Liver (tissue), 3 donors: Measurements from ENCODE around the gene DDN.

Experiments used
- EGR1 ChIP-seq, 2 donors: IDR thresholded peaks; 2 replicates each; pipeline ENCODE4 v1.6.1; 2016 to 2018; ENCODE audit warnings: antibody characterized with exemption in 2 of 2, low read depth in 2 of 2
- FOXA1 ChIP-seq: IDR thresholded peaks from 2 replicates; pipeline ENCODE4 v1.6.1; 2016; ENCODE audit warnings: antibody characterized with exemption
- GABPA ChIP-seq, 2 donors: IDR thresholded peaks in 1 of 2; conservative IDR thresholded peaks in 1 of 2; 2 replicates each; pipeline ENCODE4 v1.6.1; 2016; ENCODE audit warnings: antibody characterized with exemption in 2 of 2, mild to moderate bottlenecking in 1 of 2, moderate library complexity in 1 of 2
- JUND ChIP-seq, 2 donors: IDR thresholded peaks; 2 replicates each; pipeline ENCODE4 v1.6.1; 2016; ENCODE audit warnings: antibody characterized with exemption in 2 of 2
- RAD21 ChIP-seq, 2 donors: IDR thresholded peaks; 2 replicates each; pipeline ENCODE4 v1.6.1; 2016; ENCODE audit warnings: antibody characterized with exemption in 2 of 2, mild to moderate bottlenecking in 2 of 2
- SP1 ChIP-seq: IDR thresholded peaks from 2 replicates; pipeline ENCODE4 v1.6.1; 2018; ENCODE audit warnings: antibody characterized with exemption, mild to moderate bottlenecking
- TAF1 ChIP-seq: conservative IDR thresholded peaks from 2 replicates; pipeline ENCODE4 v1.6.1; 2016; ENCODE audit warnings: antibody characterized with exemption, mild to moderate bottlenecking
- YY1 ChIP-seq: IDR thresholded peaks from 2 replicates; pipeline ENCODE4 v1.6.1; 2016; ENCODE audit warnings: antibody characterized with exemption, mild to moderate bottlenecking
- TF ChIP-seq, protein P1 (sequence below): fragments of 150-350 bp; IDR thresholded peaks from 2 replicates; pipeline ENCODE4 v1.5.1; 2017; ENCODE audit warnings: improper control_type of control experiment, low read depth, low read length; ENCODE audit not compliant: missing input control
- TF ChIP-seq, protein P2 (sequence below): IDR thresholded peaks from 2 replicates; pipeline ENCODE4 v1.6.1; 2016; ENCODE audit warnings: antibody characterized with exemption, mild to moderate bottlenecking
- TF ChIP-seq, protein P3 (sequence below): IDR thresholded peaks from 2 replicates; pipeline ENCODE4 v1.6.1; 2016; ENCODE audit warnings: antibody characterized with exemption
- TF ChIP-seq, protein P4 (sequence below): IDR thresholded peaks from 2 replicates; pipeline ENCODE4 v1.6.1; 2016; ENCODE audit warnings: antibody characterized with exemption
- donor health status: healthy.
- donor health status: healthy.

DNA sequence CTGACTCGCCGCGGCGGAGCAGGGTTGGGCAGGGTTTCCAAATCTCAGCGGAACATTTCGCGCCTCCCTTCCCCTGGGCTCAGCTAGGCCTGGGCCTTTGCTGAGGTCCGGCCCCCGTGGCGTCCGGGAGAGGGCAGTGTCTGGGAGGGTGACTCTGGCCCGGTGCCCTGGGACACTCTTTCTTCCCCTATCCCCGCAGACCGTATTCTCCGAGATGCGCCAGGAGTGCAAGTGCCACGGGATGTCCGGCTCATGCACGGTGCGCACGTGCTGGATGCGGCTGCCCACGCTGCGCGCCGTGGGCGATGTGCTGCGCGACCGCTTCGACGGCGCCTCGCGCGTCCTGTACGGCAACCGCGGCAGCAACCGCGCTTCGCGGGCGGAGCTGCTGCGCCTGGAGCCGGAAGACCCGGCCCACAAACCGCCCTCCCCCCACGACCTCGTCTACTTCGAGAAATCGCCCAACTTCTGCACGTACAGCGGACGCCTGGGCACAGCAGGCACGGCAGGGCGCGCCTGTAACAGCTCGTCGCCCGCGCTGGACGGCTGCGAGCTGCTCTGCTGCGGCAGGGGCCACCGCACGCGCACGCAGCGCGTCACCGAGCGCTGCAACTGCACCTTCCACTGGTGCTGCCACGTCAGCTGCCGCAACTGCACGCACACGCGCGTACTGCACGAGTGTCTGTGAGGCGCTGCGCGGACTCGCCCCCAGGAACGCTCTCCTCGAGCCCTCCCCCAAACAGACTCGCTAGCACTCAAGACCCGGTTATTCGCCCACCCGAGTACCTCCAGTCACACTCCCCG, 18.0 kb downstream of the DDN start:
- TF ChIP-seq, protein P1, sequence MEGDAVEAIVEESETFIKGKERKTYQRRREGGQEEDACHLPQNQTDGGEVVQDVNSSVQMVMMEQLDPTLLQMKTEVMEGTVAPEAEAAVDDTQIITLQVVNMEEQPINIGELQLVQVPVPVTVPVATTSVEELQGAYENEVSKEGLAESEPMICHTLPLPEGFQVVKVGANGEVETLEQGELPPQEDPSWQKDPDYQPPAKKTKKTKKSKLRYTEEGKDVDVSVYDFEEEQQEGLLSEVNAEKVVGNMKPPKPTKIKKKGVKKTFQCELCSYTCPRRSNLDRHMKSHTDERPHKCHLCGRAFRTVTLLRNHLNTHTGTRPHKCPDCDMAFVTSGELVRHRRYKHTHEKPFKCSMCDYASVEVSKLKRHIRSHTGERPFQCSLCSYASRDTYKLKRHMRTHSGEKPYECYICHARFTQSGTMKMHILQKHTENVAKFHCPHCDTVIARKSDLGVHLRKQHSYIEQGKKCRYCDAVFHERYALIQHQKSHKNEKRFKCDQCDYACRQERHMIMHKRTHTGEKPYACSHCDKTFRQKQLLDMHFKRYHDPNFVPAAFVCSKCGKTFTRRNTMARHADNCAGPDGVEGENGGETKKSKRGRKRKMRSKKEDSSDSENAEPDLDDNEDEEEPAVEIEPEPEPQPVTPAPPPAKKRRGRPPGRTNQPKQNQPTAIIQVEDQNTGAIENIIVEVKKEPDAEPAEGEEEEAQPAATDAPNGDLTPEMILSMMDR: no peak
- TF ChIP-seq, protein P2, sequence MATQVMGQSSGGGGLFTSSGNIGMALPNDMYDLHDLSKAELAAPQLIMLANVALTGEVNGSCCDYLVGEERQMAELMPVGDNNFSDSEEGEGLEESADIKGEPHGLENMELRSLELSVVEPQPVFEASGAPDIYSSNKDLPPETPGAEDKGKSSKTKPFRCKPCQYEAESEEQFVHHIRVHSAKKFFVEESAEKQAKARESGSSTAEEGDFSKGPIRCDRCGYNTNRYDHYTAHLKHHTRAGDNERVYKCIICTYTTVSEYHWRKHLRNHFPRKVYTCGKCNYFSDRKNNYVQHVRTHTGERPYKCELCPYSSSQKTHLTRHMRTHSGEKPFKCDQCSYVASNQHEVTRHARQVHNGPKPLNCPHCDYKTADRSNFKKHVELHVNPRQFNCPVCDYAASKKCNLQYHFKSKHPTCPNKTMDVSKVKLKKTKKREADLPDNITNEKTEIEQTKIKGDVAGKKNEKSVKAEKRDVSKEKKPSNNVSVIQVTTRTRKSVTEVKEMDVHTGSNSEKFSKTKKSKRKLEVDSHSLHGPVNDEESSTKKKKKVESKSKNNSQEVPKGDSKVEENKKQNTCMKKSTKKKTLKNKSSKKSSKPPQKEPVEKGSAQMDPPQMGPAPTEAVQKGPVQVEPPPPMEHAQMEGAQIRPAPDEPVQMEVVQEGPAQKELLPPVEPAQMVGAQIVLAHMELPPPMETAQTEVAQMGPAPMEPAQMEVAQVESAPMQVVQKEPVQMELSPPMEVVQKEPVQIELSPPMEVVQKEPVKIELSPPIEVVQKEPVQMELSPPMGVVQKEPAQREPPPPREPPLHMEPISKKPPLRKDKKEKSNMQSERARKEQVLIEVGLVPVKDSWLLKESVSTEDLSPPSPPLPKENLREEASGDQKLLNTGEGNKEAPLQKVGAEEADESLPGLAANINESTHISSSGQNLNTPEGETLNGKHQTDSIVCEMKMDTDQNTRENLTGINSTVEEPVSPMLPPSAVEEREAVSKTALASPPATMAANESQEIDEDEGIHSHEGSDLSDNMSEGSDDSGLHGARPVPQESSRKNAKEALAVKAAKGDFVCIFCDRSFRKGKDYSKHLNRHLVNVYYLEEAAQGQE: no peak
- no peak for TF ChIP-seq TAF1
- TF ChIP-seq, protein P3, sequence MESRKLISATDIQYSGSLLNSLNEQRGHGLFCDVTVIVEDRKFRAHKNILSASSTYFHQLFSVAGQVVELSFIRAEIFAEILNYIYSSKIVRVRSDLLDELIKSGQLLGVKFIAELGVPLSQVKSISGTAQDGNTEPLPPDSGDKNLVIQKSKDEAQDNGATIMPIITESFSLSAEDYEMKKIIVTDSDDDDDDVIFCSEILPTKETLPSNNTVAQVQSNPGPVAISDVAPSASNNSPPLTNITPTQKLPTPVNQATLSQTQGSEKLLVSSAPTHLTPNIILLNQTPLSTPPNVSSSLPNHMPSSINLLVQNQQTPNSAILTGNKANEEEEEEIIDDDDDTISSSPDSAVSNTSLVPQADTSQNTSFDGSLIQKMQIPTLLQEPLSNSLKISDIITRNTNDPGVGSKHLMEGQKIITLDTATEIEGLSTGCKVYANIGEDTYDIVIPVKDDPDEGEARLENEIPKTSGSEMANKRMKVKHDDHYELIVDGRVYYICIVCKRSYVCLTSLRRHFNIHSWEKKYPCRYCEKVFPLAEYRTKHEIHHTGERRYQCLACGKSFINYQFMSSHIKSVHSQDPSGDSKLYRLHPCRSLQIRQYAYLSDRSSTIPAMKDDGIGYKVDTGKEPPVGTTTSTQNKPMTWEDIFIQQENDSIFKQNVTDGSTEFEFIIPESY: no peak
- TF ChIP-seq GABPA (IDR thresholded peaks at IDR 0.05 in 1 of 2, conservative IDR thresholded peaks at IDR 0.05 in 1 of 2): no peak
- no peak for TF ChIP-seq RAD21 (IDR thresholded peaks at IDR 0.05)
- TF ChIP-seq SP1: no peak
- TF ChIP-seq EGR1 (IDR thresholded peaks at IDR 0.05; ENCODE audit: low read depth in 2 of 2): no peak
- TF ChIP-seq, protein P4, sequence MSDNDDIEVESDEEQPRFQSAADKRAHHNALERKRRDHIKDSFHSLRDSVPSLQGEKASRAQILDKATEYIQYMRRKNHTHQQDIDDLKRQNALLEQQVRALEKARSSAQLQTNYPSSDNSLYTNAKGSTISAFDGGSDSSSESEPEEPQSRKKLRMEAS: no peak
- no peak for TF ChIP-seq JUND (IDR thresholded peaks at IDR 0.05)
- TF ChIP-seq YY1: no peak
- no peak for TF ChIP-seq FOXA1
